ENCODE results near the gene UBL5.

Gene UBL5

DNA sequence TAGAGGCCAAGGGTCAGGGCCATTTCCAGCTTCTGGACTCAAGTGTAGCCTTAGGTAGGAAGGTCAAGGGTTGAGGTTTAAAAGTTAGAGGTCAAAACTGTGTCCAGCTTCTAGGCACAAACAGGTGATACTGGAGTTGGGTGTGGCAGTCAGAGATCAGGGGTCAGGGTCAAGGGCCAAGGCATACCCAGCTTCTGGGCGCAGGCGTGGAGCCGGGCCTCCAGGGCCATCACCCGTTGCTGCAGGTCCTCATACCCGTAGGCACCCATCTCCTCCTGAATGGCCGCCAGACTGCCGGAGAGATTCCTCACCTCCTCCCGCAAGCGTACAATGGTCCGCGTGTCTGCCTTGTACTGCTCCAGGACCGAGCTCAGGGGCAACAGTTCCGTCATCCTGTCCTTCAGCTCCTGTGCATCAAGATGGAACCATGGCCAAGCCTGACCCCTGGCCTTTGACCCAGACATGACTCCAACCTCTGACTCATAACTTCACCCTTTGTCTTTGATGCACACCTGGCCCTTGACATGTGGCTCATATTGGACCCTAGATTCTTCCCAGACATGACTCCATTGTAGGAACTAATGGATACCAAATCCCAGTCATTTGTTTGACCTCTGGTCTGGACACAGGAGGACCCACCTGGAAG is 29.5 kb downstream of the UBL5 start:
- Mint-ChIP-seq H3K27ac (peak overlapping the region; percentile 81), H3K4me1 (ENCODE audit: low read depth) (peaks cover 52% of the 10 kb centered on the region), H3K4me3 (peak overlapping the region; percentile 47), H3K36me3 (ENCODE audit: low read depth) (peaks cover 5% of the 10 kb centered on the region), H3K9me3 (no peaks in the 10 kb centered on the region), H3K27me3 (no peaks in the 10 kb centered on the region)

DNA sequence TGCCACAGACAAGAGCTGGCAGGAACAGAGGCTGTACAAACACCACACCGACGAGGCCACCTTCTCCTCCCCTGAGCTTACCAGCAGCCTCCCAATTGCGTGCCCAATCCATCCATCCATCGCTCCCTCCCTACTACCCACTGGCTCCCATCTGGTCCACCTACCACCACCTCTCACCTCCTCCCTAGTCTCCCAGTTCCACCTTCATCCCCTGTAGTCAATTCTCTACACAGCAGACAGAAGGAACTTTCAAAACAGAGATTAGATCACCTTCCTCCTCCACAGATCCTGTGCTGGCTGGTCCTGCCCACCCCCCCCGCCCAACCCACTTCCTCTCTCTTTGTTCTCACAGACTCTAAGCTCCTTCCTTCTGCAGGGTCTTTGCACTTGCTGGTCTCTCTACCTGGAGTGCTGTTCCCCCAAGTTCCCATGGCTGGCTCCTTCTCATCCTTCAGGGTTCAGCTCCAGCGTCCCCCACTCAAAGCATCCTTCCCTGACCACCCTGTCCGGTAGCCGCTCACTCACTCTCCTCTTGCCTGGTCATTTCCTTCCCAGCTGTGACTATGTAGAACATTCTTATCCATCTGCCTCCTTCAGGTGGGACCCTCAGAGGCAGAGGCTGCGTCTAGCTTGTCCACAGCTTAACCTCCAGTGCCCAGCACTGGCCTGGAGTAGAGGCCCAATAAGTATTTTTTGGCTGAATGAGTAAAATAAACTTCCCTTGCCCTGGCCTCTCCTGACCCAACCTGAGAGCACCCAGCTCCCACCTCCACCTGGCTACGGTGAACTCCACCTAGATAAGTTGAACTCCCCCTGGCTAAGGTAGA is 30.4 kb downstream of the UBL5 start:
- H3K27ac Mint-ChIP-seq = peak overlapping the region; percentile 81
- H3K27me3 Mint-ChIP-seq = no peaks in the 10 kb centered on the region
- H3K4me3 Mint-ChIP-seq = peak overlapping the region; percentile 47
- H3K4me1 Mint-ChIP-seq (ENCODE audit: low read depth) = peaks cover 61% of the 10 kb centered on the region
- H3K36me3 Mint-ChIP-seq (ENCODE audit: low read depth) = peaks cover 5% of the 10 kb centered on the region
- no peaks in the 10 kb centered on the region for H3K9me3 Mint-ChIP-seq

DNA sequence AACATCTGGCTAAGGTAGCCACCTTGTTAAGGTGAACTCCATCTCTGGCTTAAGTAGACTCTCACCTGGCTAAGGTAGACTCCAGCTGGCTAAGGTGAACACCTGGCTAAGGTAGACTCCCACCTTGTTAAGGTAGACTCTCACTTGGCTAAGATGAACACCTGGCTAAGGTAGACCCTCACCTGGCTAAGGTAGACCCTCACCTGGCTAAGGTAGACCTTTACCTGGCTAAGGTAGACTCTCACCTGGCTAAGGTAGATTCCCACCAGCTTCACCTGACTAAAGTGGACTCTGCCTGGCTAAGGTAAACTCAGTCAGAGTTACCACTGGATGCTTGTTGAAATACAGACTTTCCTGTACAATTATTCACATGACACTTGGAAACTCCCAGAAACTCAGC is 31.0 kb downstream of the UBL5 start:
- Mint-ChIP-seq H3K9me3 (no peaks in the 10 kb centered on the region), H3K27ac (peak overlapping the region; percentile 81), H3K36me3 (ENCODE audit: low read depth) (peaks cover 3% of the 10 kb centered on the region), H3K4me1 (ENCODE audit: low read depth) (peaks cover 68% of the 10 kb centered on the region), H3K27me3 (no peaks in the 10 kb centered on the region), H3K4me3 (no peak overlapping the region)

DNA sequence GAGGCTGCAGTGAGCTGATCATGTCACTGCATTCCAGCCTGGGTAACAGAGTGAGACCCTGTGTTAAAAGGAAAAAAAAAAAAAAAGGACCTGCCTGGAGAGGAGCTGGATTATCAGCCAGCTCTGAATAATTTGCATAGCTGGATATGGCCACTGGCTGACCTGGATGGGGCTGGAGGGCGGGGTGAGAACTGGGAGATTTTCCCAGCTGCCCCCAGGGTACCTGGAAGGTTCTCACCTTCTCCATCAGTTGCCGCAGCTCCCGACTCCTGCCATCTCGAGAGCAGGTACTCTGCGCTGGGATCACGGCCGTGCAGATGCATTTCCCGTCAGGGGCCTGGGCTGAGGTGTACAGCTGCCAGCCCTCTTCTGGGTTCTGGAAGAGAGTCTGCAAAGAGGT is 32.7 kb downstream of the UBL5 start:
- no peak overlapping the region for H3K4me3 Mint-ChIP-seq
- no peaks in the 10 kb centered on the region for H3K27me3 Mint-ChIP-seq
- peaks cover 75% of the 10 kb centered on the region for H3K4me1 Mint-ChIP-seq (ENCODE audit: low read depth)
- H3K9me3 Mint-ChIP-seq = no peaks in the 10 kb centered on the region
- H3K27ac Mint-ChIP-seq = no peak overlapping the region
- no peaks in the 10 kb centered on the region for H3K36me3 Mint-ChIP-seq (ENCODE audit: low read depth)

DNA sequence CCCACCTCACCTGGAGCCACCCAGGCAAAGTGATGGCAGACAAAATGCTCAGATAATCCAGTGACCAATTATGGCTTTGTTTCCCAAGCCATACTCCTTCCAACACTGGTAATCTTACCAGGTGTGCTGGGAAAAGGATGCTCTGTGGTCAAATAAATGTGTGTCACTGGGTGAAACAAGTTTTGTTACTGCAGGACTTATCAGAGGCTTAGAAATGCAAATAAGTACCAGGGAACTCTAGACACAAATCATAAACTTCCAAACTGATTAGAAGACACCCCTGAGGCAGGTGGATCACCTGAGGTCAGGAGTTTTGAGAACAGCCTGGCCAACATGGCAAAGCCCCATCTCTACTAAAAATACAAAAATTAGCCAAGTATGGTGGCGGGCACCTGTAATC is 33.8 kb downstream of the UBL5 start:
- H3K9me3 Mint-ChIP-seq = no peaks in the 10 kb centered on the region
- no peak overlapping the region for H3K27ac Mint-ChIP-seq
- peaks cover 79% of the 10 kb centered on the region for H3K4me1 Mint-ChIP-seq (ENCODE audit: low read depth)
- H3K36me3 Mint-ChIP-seq (ENCODE audit: low read depth) = no peaks in the 10 kb centered on the region
- H3K27me3 Mint-ChIP-seq = no peaks in the 10 kb centered on the region
- H3K4me3 Mint-ChIP-seq = no peak overlapping the region

DNA sequence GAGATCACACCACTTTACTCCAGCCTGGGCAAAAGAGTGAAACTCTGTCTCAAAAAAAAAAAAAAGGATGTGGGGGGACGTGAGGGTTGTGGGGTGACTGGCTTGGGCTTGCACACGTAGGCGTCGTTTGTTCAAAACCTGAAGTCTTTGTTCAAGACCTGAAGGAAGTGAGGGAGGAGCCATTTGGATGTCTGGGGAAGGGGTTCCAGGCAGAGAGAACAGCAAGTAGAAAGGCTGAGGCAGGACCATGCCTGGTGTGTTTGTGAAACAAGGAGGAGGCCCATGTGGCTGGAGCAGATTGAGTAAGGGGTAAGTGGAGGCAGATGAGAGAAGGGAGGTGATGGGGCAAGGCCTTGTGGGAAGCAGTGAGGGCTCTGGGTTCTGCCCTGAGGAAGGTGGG is 35.2 kb downstream of the UBL5 start:
- Mint-ChIP-seq H3K27me3 (no peaks in the 10 kb centered on the region), H3K27ac (peak overlapping the region; percentile 86), H3K36me3 (ENCODE audit: low read depth) (no peaks in the 10 kb centered on the region), H3K4me3 (peak overlapping the region; percentile 64), H3K9me3 (no peaks in the 10 kb centered on the region), H3K4me1 (ENCODE audit: low read depth) (peaks cover 70% of the 10 kb centered on the region)

DNA sequence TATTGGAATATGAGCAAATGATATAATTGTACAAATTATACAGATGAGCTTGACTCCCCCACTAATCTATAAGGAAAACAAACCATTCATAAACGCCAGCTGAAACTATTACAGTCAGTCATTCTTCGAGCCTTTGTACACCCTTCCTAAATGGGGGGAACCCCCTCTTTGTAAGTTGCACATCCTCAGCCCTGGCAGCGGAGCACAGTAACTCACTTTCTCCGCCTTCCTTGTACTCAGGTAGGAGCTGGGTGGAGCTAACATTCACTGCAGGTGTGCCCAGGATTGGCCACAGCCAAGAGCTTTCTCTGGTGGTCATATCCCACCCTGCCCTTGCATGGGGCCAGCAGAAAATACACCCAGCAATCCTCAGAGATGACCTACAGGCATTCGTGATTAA is 36.0 kb downstream of the UBL5 start:
- H3K36me3 Mint-ChIP-seq (ENCODE audit: low read depth) = no peaks in the 10 kb centered on the region
- no peaks in the 10 kb centered on the region for H3K27me3 Mint-ChIP-seq
- H3K27ac Mint-ChIP-seq = no peak overlapping the region
- peak overlapping the region; percentile 64 for H3K4me3 Mint-ChIP-seq
- H3K9me3 Mint-ChIP-seq = no peaks in the 10 kb centered on the region
- H3K4me1 Mint-ChIP-seq (ENCODE audit: low read depth) = peaks cover 62% of the 10 kb centered on the region

DNA sequence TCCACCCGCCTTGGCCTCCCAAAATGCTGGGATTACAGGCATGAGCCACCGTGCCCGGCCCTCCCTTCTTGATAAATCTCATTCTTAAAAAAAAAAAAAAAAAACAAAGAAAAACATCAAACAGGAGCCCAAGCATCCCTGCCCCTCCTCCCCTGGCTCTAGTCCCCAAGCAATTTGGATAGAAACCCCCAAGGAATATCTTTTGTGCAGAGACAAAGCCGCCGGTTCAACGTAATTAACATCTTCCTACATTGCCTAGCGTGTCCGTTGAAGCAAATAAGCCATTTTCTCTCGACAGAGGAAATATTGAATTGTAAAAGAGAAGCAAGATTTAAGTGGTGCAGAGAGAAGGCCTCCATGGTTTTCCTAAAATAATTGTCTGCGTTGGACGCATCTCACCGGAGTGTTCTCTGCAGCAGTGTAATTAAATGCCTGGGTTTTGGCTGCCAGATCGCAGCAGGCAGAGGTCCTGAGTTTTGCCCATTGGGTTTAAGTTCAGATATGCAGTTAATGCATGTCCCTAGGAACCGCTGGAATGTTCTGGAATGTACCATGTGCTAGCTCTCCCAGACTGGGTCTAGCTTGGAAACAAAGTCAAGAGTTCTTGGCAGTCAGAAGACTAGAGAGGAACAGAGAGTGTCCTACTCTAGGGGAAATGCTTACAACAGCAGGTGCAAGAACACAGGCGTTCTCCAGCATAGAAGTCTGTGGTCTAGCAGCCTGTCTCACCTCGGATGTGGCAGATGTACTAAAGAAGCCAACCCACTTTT is 38.2 kb downstream of the UBL5 start:
- H3K9me3 Mint-ChIP-seq = no peaks in the 10 kb centered on the region
- H3K27me3 Mint-ChIP-seq = no peaks in the 10 kb centered on the region
- no peak overlapping the region for H3K4me3 Mint-ChIP-seq
- H3K36me3 Mint-ChIP-seq (ENCODE audit: low read depth) = no peaks in the 10 kb centered on the region
- peaks cover 43% of the 10 kb centered on the region for H3K4me1 Mint-ChIP-seq (ENCODE audit: low read depth)
- H3K27ac Mint-ChIP-seq = no peak overlapping the region

DNA sequence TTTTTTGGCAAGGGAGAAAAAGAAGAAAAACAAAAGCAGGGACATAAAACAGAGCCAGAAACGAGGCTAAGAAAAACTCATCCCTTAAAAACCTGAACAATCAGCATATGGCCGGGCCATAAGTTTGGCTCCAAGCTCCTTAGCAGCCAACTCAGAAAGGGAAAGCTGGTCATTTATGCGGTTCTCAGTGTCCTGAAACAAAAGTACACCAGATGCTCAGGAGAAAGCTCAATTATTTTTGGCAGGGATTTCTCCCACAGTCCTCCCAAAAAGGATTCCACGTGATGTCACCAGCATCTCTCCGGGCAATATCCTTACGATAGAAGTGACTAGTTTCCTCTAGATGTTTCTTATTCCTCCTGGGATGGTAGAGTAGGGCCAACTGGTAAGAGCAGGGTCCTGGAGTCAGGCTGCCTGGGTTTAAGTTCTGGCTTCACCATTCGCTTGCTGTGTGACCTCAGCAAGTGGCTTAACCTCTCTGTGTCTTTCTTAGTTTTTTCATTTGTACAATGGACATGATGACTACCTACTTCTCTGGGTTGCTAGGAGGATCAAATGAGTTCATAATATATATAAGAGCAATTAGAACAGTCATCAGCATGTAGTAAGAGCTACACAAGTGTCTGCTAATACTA is 41.4 kb downstream of the UBL5 start:
- Mint-ChIP-seq H3K27ac (no peak overlapping the region), H3K4me1 (ENCODE audit: low read depth) (peaks cover 19% of the 10 kb centered on the region), H3K4me3 (no peak overlapping the region), H3K36me3 (ENCODE audit: low read depth) (no peaks in the 10 kb centered on the region), H3K9me3 (no peaks in the 10 kb centered on the region), H3K27me3 (no peaks in the 10 kb centered on the region)

DNA sequence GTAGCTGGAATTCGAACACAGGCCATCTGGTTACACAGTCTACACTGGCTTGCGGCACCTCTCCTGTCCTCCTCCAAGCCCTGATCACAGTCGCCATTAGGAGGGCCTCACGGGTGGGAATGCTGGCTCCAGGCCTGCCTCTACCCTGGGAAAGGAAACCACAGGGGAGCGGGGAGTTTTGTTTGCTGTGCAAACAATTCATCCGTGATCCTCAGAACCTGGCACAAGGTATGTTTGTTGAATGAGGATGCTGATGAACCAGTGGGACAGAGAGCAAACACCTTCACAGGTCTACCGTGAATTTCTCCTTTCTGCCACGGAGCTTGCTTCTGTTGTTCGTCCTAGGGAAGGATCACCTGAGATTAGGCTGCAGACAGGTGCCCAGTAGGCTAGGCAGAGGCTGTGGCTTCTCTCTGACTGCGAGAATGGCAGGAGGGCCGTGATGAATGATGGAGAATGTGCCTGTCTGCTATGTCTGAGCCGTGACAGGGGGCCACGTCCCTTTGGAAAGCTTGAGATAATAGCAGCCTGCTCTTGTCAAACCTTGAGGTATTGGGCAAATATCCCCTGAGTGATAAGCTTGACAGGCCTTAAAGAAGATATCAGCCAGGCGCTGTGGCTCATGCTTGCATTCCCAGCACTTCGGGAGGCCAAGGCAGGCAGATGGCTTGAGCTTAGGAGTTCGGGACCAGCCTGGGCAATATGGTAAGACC is 44.1 kb downstream of the UBL5 start:
- H3K27me3 Mint-ChIP-seq = no peaks in the 10 kb centered on the region
- no peak overlapping the region for H3K4me3 Mint-ChIP-seq
- H3K9me3 Mint-ChIP-seq = no peaks in the 10 kb centered on the region
- H3K4me1 Mint-ChIP-seq (ENCODE audit: low read depth) = peaks cover 3% of the 10 kb centered on the region
- no peak overlapping the region for H3K27ac Mint-ChIP-seq
- no peaks in the 10 kb centered on the region for H3K36me3 Mint-ChIP-seq (ENCODE audit: low read depth)

DNA sequence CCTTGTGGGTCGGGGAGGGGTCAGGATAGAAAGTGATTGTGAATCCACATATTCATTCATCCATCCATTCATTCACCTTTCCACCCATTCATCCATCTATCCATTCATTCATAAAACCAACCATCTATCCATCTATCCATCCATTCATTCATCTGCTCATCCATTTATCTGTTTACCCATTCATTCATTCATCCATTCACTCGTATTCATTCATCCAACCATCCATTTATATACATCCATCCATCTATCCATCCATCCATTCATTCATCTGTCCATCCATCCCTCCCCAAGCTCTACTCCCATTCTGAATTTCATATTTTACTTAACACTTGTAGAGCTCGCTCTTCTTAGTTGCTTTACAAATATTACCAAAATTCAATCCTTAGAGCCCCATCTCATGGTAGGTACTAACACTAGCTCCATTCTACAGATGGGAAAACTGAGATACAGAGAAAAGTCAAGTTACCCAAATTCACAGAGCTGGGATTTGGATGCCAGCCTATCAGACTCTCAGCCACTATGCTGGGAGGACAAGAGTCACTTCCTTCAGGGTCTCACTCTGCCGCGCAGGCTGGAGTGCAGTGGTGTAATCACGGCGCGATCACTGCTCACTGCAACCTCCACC is 45.0 kb downstream of the UBL5 start:
- Mint-ChIP-seq H3K27ac (no peak overlapping the region), H3K27me3 (no peaks in the 10 kb centered on the region), H3K9me3 (no peaks in the 10 kb centered on the region)

DNA sequence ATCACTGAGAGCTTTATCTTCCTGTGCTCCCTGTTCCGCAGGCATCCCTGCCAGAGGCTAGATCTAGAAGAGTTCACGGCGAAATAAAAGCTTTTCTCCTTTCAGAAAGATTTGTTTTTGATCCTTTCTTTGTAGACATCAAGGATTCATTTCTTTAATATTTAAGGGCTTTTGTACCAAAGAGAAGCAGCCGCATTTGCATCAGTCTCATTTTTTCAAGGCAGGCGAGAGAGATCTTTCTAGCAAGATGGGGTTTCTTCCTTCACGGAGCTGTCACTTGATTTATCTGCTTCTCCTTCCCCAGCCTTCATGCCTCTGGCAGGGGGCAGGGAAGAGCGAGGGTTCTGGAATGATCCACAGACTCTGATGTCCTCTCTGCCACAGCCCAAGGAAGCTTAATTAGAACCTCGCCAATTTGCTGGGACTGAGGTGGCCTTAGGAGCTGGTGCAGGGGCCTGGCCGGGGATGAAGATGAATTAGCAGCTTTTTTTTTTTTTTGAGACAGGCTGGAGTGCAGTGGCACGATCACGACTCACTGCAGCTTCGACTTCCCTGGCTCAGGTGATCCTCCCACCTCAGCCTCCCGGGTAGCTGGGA is 47.4 kb downstream of the UBL5 start:
- no peaks in the 10 kb centered on the region for H3K27me3 Mint-ChIP-seq
- no peaks in the 10 kb centered on the region for H3K36me3 Mint-ChIP-seq (ENCODE audit: low read depth)
- H3K9me3 Mint-ChIP-seq = no peaks in the 10 kb centered on the region
- H3K4me1 Mint-ChIP-seq (ENCODE audit: low read depth) = no peaks in the 10 kb centered on the region
- H3K27ac Mint-ChIP-seq = no peak overlapping the region
- no peak overlapping the region for H3K4me3 Mint-ChIP-seq

More for the DNA sequence above, 45.0 kb downstream of the UBL5 start:
- H3K4me3 Mint-ChIP-seq = no peak overlapping the region
- no peaks in the 10 kb centered on the region for H3K36me3 Mint-ChIP-seq (ENCODE audit: low read depth)
- H3K4me1 Mint-ChIP-seq (ENCODE audit: low read depth) = no peaks in the 10 kb centered on the region

DNA sequence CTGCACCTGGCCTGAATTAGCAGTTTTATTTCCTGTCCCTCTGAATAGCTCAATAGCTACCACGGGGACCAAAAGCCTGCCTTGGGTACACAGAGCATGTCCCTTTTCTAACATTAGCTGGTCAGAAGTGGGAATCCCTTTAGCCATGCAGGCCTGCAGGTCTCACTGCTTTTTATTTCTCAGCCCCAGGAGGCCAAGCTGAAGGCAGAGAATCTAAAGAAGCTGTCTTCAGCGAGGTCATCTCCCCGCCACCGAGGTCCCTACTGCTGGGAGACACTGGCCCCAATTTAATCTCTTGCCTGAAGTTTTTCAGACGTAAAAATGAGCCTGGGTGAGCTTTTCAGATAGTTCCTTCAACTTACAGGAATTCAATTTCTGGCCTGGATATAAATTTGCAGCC is 48.1 kb downstream of the UBL5 start:
- Mint-ChIP-seq H3K27me3 (no peaks in the 10 kb centered on the region), H3K27ac (no peak overlapping the region), H3K36me3 (ENCODE audit: low read depth) (no peaks in the 10 kb centered on the region), H3K9me3 (no peaks in the 10 kb centered on the region), H3K4me3 (no peak overlapping the region), H3K4me1 (ENCODE audit: low read depth) (no peaks in the 10 kb centered on the region)

Data from stimulated activated naive CD8-positive, alpha-beta T cell treated with anti-CD3 and anti-CD28 coated beads, Interleukin-15, Interleukin-2, amounts not matched to agents 100 ng/mL and 50 ng/mL, for 24 hours (primary cell).